SU-DHL-6 (cell line): ENCODE measurements around the gene OR2T27.
"Not testable (repeated sequence)": the region's sequence is repeated elsewhere in the genome, so short reads cannot be mapped to it uniquely, and the experiment has no call there.

Experiments used
- EZH2phosphoT487 ChIP-seq: fragments of 200-600 bp; sonication (generic), shearing (Covaris generic); conservative IDR thresholded peaks from 2 replicates; pipeline ENCODE4 v1.6.1; 2018; ENCODE audit warnings: mild to moderate bottlenecking, antibody characterized with exemption, low read length, moderate library complexity, mixed read lengths
- TF ChIP-seq, protein P1 (sequence below): fragments of 200-600 bp; sonication (generic); IDR thresholded peaks from one replicate; pipeline ENCODE4 v1.5.1; 2017; ENCODE audit warnings: antibody characterized with exemption, mild to moderate bottlenecking, low read length, moderate library complexity; ENCODE audit not compliant: insufficient read depth, poor library complexity, severe bottlenecking

DNA sequence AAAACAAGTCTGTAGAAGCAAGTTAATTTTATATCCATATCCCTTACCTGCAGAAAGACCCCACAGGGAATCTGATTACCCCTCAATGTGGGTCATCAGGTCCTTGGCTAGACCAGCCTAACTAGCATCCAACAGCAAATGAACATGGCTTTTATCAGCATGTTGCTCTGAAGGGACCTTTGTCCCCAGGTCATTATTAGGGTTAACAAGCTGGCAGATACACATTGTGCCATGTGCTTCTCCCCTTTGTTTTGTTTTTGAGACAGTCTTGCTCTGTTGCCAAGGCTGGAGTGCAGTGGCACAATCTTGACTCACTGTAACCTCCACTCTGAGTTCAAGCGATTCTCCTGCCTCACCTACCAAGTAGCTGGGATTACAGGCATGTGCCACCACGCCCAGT is 20.3 kb downstream of the OR2T27 start, which contains the start of gene OR2T11:
- TF ChIP-seq EZH2phosphoT487: not testable (repeated sequence)
- TF ChIP-seq, protein P1, sequence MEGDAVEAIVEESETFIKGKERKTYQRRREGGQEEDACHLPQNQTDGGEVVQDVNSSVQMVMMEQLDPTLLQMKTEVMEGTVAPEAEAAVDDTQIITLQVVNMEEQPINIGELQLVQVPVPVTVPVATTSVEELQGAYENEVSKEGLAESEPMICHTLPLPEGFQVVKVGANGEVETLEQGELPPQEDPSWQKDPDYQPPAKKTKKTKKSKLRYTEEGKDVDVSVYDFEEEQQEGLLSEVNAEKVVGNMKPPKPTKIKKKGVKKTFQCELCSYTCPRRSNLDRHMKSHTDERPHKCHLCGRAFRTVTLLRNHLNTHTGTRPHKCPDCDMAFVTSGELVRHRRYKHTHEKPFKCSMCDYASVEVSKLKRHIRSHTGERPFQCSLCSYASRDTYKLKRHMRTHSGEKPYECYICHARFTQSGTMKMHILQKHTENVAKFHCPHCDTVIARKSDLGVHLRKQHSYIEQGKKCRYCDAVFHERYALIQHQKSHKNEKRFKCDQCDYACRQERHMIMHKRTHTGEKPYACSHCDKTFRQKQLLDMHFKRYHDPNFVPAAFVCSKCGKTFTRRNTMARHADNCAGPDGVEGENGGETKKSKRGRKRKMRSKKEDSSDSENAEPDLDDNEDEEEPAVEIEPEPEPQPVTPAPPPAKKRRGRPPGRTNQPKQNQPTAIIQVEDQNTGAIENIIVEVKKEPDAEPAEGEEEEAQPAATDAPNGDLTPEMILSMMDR: not testable (repeated sequence)
